GM19395 (cell line): ENCODE data around the gene SPTB.

Source experiments
- ATAC-seq: cut with Tn5 transposase; IDR thresholded peaks from one replicate; pipeline ENCODE4 v1.9.1; 2021; ENCODE audit warnings: mild to moderate bottlenecking, moderate library complexity; ENCODE audit not compliant: unreplicated experiment

Gene SPTB

DNA sequence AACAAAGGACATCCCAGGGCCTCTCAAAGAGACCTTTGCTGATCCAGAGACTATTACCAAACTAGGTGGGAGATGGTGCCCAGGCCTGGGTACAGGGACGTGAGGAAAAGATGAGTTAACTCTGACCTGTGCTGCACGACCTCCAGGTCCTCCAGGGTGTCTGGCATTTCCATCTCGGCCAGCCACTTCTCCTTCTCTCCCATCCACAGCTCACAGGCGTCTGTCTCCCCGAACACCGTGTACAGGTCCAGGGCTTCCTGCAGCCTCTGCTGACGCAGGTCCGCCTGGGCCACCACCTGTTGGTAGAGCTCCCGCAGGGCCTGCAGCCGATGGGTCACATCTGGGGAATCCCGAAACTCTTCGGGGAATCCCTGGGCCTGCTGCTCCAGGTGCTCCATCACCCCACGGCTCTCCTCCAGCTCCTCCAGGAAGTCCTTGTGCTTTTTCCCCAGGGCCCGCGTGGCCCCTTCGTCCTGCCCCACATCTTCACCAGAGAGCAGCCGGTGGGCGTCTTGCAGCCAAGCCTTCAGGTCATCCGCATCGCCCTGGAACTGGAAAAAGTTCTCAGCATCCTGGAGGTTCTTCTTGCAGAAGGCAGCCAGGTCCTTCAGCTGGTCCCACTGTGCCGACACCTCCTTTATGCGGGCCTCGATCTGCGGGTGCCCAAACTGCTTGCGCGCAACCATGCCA, 86.7 kb downstream of the SPTB start:
- ATAC-seq: no peak

DNA sequence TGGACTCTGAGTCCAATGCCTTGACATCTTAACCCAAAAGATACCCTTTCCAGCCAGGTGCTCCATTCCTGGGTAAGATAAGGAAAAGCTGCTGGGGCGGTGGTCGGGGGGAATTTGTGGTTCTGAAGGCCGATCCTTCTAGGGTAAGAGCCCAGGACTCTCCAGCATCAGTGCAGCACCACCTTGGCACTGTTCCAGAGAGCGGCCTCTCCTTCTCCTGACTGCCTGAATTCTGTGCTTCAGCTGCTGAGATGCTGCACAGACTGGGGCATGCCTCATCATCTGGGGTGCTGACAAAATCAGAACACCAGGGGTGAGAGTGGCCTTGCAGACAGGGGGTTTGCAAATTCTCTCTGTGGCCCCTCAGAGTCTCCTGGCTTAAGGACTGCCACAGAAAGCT, 87.5 kb downstream of the SPTB start:
- no peak for ATAC-seq

DNA sequence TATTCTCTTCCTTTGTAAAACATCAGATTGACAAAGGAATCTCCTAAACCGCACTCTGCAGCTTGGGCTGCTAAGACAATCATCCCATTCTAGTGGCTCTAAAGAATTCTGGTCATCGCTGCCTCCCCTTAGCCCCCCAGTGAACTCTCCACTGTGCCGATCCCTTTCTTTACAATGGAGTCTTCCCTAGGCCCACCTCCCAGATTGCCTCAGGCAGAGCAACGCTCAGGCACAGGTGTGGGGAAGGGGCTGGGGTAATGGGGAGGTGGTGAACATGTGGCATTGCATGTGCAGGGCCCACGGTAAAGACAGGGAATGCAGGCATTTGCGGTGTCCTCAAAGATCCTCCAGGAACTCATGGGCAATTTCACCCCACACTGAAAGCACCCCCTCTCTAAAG, 89.2 kb downstream of the SPTB start:
- no peak for ATAC-seq

DNA sequence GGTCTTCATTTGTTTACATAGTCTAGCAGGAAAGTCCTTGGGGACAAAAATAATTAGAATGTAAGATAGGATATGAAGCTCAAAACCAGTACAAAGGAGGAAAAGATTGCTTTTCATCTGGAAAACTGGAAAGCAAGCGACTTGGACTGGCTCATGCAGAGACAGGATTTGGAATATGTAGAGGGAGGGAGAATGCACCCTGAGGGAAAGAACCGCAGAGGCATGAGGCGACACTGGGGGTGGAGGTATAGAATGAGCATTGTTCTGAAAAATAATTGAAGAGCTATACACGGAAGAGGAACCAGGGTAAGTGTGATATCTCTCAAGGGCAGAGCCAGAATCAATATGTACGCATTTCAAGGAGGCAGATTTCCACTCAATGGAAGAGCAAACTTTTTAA, 90.0 kb downstream of the SPTB start:
- ATAC-seq: no peak

DNA sequence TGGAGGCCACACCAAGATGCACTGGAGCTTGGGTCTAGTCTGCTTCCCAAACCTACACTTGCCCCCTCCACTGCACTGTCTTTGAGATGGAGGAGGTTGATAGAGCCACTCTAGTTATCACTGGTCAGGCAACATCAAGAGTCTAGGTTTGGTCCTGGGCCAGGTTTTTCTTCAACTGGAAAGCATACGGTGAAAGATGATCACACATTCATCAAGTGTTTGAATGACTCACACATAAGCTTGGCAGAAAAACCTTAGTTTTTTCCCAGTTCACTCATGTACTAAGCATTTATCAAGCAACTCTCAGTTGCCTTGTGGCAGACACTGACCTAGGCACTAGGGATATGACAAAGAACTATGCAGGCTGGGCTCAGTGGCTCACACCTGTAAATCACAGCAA, 91.0 kb downstream of the SPTB start:
- ATAC-seq: no peak

DNA sequence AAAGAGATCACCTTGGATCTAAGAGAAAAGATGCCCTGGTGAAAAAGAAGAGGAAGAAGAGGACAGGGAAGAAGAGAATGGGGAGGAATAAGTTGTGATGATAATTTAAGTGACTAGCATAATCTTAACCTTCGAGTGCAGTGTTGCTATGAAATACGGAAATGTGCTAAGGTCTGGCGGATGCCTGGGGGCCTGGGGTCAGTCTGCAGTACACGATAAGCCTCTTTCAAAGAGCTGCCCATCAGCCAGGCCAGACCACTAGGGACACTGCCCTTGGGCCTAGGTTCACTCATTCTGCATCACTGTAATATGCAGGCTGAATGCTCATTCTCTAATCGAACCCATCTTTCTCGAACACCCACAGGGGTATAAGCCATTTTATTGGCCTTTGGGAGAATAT, 92.1 kb downstream of the SPTB start:
- ATAC-seq: no peak

DNA sequence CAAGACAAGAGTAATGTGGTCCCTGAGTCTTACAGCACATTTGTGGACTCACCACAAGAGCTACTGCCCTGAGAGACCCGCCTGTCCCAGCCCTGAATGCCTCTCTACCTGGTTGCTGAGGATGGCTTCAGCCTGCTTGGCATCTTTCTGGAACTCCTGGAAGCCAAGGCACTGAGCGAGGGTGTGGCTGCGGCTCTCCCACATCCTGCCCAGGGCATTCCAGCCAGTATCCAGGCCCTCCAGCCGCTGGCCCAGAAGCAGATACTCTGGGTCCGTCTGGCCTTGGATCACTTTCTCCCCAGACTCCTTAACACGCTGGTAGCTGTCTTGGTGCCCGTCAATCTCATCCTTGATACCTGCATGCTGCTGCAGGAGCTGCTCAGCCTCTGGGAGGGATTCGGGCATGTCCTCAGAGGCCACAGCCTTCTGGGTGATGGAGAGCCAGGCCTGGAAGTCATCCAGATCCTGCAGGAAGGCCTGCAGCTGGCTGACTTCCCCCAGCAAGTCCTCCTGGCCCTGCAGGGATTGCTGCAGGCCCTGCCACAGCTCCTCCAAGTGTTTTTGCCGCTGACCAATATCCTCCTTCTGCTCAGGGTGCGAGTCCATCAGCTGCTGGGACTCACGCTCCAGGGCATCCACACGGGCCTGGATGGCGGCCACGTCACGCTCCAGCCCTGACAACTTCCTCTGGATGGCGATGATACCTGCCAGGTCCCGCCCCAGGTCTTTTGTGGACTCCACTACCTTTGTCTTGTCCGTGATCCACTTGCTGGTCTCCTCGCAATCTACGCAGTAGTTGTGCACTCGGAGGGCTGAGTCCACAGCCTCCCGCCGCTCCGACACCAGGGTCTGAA, 93.2 kb downstream of the SPTB start:
- ATAC-seq: no peak

DNA sequence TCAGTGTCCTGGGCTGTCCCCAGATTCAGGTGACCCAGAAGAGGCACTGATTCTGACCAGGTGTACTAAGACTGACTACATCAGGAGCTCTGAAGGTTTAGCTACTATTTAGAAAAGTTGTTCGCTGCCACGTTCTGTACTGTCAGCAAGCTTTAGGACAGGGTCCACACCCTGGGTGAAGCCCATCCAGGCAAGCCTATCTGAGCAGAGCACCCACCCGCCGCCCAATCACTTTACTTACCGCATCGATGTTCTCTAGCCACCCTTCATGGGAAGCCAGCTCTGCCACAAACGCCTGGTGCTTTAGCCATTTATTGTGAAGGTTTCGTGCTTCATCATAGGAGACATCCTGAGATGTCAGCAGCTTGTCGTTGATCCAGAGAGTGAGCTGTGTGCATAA, 95.7 kb downstream of the SPTB start:
- no peak for ATAC-seq

DNA sequence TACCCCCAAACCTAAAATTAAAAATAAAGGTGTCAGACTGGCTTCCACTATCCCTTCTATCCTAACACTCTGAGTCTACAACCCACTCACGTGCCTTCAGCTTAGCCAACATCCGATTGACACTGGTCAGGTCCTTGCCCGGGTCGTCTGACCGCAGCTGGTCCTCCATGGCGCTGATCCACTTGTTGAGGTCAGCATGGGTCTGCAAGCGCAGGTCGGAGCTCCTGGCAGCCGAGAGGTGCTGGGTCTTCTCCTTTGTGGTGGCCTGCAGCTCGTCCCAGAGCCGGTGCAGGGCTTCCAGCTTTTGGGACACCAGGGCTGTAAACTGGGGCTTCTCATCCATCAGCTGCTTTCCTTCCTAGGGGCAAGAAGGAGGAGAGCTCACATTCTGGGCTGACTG, 97.5 kb downstream of the SPTB start:
- ATAC-seq: no peak

DNA sequence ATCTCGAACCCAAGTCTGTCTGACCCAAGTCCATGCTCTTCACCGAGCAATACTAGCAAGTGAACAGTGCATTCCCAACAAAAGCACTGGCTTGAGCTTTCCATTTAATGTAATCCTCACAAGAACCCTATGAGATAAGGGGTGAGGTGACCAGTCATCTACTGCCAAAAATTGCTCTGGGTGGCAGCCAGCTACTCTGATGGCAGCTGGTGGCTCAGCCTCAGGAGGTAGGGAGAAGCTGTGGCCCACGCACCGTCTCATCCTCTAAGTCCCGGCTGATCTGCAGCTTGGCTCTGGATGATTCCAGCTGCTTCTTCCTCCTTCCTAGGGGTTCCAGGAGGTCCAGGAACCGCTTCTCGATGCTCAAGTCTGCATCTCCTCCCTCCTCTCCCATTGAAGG, 100.2 kb downstream of the SPTB start:
- no peak for ATAC-seq

DNA sequence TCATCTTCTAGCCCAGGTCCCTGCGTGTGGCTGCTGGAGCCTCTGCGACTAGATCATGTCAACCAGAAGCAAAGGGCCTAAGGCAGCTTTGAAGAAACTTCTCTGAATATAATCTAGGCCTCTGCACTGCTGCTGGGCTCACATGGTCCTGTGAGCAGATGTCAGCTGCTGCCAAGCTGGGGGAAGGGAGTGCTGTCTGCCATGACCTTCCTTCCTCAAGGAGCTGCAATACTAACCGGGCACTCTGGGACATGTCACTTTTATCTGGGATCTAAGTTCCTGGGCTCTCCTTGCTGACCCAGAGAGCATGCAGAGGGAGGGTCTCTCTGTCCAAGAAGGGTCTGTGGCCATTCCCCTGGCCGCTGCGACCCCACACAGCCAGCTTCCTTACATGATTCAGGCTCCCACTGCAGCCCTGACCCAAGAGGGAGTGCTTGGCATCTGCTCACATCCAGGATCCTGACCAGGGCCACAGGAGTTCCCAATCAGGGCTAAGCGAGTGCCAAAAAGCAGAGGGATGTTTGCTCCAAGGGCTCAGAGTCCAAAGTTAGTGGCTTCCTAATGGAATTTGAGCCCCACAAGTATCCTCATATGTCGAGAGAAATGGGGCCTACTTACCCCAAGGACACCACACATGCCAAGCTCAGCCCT, 101.5 kb downstream of the SPTB start:
- ATAC-seq: no peak

DNA sequence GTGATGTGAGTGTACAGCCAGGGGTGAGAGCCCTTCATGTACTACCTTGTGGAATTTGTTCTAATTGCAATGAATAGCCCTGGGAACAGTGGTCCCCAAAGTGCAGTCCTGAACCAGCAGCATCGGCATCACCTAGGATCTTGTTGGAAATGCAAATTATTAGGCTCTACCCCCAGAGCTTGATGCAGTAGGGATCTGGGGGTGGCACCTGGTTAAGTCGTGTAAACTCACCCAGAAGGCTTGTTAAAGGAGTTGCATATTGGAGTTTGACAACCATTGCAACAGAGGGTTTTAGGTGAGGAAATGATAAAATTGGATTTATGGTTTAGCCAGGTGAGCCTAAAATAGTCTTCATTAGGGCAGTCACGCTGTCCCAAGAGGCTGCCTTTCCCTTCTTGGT, 102.2 kb downstream of the SPTB start:
- ATAC-seq: no peak

DNA sequence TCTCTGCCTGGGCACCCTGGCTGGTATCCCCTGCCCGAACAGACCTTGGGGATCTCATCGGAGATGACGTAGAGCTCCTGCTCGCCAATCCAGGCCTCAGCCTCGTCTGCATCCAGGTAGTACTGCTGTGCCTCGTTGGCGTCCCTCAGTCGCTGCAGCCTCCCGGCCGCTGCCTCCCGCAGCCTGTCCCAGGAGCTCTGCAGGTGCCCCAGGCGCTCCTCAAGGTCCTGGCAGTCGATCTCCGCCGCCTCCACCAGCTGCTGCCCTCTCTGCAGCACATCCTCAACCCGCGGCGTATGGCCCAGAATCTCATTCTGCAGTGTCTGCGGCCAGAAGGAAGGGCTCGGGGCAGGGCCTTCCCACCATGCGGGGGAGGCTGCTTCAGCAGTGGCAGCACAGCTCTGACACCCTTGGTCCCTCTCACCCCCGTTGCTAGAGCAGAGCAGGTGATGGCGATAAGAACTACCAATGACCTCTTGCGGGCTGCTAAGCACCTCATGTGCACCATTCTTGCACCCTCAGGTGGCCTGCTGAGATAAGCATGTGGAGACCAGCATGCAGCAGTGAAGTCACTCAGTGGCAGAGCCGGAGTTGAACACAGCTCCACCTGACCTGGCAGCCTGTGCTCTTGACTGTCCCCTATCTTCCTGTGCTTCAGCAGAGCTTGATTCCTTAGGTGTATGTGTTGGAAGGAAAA, 104.5 kb downstream of the SPTB start:
- no peak for ATAC-seq

DNA sequence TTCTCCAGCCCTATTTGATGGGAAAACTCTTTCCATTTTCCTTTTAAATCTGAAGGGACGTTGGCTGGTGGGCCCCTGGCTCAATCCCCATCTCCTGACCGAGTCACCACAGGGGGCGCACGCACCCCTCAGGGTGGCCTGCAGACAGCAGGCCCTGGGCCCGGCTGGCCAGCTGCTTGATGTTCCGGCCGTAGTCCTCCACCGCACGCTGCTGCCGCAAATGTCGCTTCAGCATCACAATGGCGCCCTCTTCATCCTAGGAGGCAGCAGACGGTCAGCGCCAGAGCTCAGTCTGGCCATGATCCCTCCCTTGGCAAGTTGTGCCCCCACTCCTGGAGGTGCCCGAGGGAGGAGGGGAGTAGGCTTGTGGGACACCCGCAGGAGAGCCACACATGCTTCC, 105.4 kb downstream of the SPTB start:
- no peak for ATAC-seq

DNA sequence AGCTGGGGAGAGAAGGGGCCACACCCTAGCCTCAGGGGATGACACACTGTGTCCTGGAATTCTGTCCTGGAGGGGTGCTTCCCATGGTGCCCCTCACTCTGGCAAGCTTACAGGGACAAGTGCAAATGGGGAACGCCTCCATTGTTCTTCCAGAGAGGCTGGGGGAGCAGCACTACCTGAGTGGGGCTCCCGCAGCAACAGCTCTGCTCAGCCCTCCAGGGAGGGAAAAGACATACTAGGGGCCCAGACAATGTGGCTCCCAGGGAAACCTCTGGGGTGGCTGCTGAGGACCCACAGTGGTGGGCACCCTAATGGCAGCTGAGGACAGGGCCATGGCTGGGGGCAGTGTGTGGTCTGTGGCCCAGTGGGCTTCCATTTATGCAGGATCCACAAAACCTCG, 106.1 kb downstream of the SPTB start:
- ATAC-seq: no peak

DNA sequence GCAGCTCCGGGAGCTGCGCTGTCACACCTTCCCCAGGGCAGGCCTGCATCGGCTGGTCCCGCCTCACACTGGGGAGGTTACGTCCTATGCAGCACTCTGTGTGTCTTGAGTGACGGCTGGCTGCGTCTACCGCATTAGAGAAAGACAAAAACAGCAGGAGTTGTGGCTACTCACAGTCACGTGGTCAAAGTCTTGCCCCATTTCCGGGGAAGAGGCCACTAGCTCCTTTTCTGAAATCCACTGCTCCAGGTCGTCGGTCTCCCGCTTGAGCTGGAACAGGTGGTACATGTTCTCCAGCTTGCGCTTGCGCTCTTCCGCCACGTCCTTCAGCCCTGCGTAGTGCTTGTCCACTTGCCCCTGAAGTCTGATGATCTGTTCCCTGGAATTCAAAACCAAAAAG, 106.7 kb downstream of the SPTB start:
- ATAC-seq: no peak

DNA sequence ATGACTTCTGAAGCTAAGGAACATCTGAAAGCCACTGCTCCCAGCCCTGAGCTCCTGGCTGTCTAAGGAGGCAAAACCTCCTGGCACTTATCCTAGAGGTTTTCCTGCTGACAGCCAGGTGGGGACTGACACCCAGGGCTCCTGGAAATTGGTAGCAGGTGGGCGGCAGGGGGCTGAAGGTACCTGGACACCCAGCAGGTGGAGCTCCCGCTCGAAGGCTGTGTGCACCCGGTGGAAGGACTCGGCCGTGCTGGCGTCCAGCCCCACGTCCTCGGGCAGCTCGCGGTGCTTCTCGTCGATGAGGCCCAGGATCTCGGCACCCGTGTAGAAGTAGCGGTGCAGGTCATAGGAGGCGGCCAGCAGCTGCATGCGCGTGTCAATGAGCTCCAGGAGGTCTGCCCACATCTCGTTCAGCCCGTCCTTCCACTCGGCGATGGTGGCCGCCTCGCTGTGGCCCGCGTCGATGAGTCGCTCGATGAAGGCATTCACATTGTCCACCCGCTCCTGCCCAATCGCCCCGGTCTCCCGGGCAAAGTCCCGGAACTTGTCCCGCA, 107.2 kb downstream of the SPTB start:
- no peak for ATAC-seq

DNA sequence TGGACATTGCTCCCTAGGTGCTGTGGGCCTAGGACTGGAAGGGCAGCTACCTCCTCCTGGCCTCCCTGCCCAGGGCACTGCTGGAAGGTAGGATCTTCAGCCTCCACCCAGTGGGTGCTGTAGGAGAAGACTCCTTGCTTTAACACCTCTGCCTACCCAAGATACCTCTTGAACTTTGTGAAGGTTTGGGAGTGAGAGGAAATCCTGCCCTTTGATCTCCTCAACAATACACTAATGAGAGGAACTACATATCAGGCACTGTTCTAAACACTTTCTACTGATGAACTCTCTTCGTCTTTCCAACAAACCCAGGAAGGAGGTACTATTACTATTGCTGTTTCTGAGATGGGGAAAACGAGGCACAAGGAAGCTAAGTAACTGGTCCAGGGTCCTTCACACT, 108.5 kb downstream of the SPTB start:
- no peak for ATAC-seq

DNA sequence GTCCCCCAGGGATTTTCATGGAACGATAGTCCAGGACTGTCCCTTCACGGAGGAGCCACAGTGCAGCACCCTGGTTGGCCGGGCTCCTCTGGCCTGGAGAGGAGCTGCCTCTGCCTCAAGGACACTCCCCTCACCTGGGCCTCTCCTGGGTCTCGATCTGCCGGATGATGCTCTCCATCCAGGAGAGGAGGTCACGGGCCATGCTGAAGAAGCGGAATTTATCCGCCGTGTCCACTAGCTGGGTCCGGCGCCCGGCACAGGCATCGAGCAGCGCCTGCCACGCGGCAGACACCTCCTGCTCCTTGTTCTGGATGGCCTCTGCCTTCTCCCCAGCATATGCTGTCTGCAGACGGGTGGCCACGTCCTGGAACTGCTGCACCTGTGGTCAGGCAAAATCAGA, 109.0 kb downstream of the SPTB start:
- ATAC-seq: no peak

DNA sequence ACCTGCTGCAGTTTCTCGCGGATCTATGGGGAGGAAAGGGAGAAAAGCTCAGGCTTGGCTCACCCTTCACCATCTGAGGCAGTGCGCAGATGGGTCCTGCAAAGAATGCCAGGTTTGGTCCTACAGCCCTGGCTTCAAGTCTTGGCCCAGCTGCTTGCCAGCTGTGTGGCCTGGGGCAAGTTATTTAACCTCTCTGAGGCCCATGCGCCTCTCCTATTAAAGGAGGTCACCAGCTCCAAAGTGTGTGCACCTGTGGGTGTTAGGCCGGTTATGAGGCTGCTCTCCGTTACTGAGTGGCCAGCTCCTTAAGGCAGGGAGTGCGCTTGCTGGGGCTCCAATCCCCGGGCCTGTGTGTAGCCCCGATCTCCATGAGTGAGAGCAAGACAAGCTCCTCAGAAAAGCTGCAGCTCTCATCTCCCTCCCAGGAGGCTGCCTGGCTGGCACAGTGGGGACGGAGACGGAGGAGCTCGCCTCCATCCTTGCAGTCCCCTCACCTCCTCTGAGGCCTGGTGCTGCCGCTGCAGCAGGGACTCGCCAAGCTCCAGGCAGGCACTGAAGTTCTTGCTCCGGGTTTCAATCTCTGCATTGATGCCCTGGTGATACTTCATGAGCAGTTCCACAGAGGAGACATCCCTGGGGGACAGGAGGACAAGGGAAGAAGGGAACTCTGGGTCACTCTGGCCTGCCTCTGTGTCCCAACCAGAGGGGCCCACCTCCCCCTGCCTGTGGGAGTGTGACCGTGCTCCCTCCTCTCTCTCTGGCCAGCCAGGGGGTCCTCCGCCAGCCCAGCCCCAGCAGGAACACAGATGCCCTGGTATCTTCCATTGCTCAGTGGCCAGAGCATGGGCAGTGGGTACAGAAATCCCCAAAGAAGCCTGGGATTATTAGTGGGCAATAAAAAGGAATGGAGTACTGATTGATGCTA, 110.3 kb downstream of the SPTB start:
- no peak for ATAC-seq
